Ramos (cell line): Measurements from ENCODE around the gene CDH4.

Experiments used
- in situ Hi-C: fragments of 300-500 bp; cut with MboI; formaldehyde crosslinking; loops from one replicate; pipeline ENCODE4 v1.14.3; 2022; ENCODE audit warnings: low sequenced_read_pairs; ENCODE audit not compliant: unreplicated experiment

The CDH4 gene

DNA sequence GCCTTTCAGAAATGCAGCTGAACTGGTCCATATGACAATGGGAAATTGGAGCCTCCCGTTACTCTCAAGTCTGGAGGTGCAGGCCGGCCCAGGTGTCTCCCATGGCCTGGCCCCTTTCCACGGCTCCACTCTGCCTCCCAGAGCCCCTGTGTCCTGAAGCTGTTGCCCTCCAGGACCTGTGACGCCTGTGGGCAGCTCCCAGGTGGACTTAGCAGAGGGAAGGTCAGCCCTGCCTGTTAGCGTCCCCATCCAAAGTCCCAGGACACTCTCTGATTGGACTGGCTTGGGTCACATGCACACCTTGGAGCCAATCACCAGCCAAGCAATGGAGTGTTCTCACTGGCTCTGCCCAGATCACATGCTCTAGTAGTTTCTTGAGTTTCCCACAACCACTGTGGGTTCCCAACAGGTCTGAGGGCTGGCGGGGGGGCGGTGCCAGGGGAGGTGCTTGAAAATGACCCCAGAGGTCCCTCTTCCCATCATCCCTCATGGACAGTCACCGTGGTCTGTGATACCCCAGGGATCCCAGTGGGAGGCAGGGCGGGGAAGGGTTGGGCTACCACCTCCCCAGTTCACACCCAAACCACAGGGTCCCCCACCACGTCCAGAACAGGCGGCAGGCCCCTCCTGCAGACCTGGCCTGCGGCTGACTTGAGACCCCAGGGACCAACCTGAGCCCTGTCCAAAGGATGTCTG, 678.1 kb downstream of the CDH4 start:
- in situ Hi-C loops, result no loop called here

DNA sequence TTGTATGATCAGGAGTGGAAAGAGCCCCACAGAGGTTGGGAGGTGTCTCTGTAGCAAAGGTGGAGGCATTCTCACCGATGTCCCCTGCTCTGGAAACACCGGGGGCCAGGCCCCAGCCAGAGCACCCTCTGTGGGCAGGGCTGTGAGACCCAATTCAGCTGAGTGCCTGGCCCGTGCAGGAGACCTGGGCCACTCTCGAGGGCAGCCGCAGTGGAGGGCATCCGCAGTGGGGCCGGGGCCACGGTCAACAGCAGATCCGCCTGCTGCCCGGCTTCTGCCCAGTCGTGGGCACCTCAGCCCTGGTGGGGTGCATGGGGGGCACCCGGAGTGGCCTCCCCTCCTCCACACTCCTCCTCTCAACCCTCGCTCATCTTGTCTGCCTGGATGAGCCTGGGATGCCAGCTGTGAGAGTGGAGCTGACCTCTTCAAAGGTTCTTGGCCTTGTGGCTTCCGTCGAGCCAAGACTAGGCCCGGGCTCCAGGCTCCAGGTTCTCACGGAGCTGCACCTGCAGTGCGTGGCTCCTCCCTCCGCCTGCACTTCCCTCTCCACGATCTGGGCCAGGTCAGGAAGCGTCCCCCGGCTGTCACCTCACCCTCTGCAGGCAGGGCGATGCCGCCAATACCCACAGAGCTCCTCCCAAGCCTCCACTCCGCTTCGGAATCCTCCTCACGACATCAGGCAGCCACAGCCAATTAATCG, 678.9 kb downstream of the CDH4 start:
- in situ Hi-C loops, result no loop called here

GRCh38 chr20:61931476-61932198, 679.6 kb downstream of the CDH4 start:
- in situ Hi-C loops, result no loop called here

- in situ Hi-C loops, result no loop called here
Measured at GRCh38 chr20:61932199-61932592, 680.1 kb downstream of the CDH4 start.

- in situ Hi-C loops, result no loop called here
Measured at GRCh38 chr20:61932711-61933480, 680.8 kb downstream of the CDH4 start.

- in situ Hi-C loops, result no loop called here
Measured at GRCh38 chr20:61933481-61933950, 681.5 kb downstream of the CDH4 start.

GRCh38 chr20:61933951-61934715, 682.1 kb downstream of the CDH4 start:
- in situ Hi-C loops, result no loop called here

DNA sequence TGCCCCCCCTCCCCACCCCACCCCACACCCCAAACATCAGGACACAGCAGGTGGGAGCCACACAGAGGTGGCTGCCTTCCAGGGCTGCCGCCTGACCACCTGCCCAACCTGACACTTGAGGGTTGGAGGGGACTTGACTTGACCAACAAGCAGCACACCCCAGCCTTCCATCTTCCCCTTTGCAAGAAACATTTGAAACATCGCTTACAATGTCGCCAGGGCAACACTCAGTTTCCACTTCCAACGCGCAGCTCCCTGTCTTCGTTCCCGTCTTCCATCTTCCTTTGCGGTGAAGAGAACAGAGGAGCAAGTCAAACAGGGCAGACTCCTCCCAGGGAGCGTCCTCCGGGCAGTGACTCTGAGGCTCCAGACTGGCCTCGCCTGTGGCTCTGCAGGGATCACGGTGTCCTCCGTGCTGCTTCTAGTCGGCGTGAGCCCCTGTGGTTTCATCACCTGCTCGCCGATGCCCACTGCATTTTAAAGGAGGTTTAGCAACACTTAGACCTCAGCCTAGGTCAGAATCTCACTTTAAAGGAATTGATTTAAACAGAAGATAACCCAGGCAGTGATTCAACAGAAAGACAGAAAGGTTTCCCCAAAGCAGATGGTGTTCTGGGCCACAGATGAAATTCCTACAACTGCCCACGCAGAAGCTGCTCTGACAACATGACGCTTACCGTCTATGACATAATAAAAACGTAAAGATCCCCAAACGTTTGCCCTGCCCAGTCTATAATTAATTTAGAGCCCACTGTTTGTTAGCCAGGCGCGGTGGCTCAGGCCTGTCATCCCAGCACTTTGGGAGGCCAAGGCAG, 682.9 kb downstream of the CDH4 start:
- in situ Hi-C loops, result no loop called here

DNA sequence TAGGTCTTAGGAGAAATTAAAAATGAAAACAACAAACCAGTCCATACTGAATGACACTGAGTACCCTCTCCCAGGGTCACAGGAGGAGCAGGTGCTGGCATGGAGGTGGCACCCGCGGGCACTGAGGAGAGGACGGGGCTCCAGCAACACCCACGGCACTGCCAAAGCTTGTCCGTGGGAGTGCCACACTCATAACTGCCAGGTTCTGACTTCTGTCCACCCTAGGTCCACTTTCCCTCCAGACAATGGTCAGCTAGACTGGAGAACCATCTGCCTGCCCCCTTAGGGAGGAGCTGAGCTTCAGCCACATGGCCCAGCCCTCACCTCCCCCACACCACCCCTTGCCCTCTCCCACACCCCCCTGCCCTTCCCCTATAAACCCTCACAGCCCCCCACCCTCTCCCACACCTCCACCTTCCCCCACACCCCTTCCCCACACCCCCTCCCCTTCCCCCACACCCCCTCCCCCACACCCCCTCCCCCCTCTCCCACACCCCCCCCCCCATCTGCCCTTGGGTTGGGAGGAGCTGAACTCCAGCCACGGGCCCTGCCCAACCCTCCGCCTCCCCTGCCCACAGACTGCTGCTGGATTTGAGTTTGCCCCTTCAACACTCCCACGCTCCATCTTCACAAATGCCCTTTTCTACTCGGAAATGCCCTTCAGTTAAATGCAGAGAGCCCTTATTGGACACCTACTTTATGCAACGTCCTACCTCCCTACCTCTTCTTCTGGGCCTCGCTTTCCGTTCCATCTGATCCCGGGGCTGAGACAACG, 684.1 kb downstream of the CDH4 start:
- in situ Hi-C loops, result no loop called here

GRCh38 chr20:61936701-61937131, 684.7 kb downstream of the CDH4 start:
- in situ Hi-C loops, result no loop called here

DNA sequence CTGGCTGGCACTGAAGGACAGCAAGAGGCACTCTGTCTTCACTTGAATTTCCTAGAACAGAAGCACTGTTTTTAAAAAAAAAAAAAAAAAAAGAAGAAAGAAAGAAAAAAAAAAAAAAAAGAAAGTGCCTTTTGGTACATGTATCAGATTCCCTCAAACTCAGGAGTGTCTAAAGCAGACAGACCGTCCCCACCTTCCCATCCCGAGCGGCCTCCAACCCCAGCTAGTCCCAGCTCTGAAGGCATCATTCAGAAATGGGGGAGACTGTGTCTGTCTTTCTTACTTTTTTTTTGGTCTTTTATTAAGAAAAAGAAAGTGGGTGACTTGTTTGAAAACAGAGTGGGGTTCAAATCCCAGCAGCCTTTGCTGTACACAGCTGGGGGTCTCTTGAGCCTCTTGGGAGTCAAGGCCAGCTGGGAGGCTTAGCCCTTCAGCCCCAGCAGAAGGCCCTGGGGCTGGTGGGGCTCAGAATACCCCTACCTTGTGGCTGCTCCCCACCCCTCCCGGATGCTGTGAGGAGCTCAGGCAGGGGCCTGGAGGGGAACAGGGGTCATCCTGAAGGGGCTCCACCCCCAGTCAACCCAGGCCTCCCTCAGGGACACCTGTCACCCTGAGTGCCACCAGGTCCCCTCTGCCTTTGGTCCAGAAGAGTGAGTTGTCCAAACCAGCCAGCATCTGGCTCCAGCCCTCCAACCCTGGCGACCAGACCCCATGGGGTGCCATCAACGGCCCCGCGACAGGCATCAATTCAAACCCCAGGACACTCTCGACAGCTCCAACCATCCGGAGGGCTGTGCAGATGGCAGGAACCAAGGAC, 685.3 kb downstream of the CDH4 start:
- in situ Hi-C loops, result no loop called here

- in situ Hi-C loops, result no loop called here
Measured at GRCh38 chr20:61937963-61938838, 686.1 kb downstream of the CDH4 start.

GRCh38 chr20:61938839-61939690, 687.0 kb downstream of the CDH4 start:
- in situ Hi-C loops, result no loop called here

DNA sequence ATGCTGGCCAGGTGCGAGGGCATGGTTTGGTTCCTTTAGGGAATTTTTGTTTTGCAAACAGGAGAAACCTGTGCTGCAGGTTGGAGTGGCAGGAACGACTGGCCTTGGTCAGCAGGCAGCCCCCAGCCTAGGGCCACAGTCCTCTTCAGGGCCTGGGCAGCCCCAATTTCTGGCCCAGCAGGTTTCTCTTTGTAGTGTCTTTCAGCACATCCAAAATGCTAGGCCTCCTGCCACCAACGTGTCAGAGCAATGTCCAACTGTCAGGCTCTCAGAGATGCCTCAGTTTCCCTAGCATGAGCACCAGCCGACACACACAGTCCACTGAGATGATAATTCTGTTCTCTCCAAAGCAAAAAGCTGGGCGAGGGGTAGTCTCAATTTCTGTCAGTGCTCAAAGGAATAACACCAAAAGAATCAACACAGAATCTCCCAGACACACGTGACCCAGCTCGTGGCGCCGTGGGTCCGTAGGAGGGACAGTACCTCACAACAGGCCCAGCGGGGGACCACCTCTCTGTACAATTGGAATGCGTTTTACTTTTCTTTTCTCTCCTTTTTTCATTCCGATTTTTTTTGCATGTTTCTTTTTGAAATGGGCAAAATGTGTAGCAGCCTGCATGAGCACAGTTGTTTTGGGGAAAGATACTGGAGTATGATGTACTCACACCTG, 687.8 kb downstream of the CDH4 start:
- in situ Hi-C loops, result no loop called here

DNA sequence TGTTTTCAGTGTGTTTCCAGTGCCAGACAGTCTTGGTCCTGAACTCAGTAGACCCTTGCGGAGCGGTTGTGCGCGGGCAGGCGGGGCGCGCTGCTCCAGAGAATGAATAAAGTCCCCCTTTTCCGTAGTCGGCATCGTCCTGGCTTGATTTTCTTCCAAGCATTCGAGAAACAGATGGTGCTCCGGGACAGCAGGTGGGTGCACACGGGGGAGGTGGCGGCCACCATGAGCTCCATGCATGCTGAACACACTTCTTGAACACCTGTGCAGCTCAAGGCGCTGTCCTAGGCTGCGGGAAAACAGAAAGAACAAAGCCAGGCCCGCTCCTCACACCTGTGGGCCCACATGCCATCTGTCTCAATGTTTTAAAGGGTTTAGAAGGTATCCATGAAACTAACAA, 688.4 kb downstream of the CDH4 start:
- in situ Hi-C loops, result no loop called here
